ENCODE measurements around the gene KCMF1.

DNA sequence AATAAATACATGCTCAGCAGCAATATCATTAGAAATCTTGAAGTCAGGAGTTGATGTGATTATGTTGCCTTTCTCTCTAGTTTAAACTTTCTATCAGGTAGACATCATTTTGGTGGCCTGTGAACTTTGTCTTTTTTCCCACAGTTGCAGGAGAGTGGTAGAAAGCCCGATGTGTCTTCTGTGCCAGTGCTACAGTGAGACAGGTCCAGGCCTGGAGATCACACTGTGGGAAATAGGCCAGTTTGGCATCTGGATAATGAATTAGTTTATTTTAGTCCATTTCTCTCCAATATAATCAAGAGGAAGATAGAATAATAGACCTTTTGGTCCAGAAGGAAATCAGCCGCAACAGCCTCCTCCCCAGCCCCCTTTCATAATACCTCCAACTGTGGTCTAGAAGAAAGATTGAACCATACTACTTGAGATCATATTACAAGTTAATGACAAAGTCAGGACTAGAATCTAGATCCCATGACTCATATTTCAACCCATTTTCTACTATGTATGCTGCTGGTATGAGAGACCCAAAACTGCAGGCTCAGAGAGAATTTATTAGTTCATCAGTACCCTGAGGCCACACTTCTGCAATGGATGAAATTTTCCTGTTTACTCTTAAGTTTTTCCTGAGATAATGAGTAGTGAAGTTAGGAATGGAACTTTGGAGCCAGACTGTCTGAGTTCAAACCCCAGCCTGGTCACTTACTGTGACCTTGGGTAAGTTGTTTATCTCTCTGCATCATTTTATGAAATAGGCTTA lies 20.6 kb downstream of the KCMF1 start:
- TF ChIP-seq EZH2 (IDR thresholded peaks at IDR 0.05; ENCODE audit: borderline replicate concordance, insufficient read depth, low read depth, low read length, poor library complexity, severe bottlenecking) (no peak), CTCF (IDR thresholded peaks at IDR 0.05) (no peak)
